GM21381 (cell line): Measurements from ENCODE around the gene MICAL3.
"Not testable (repeated sequence)": the region's sequence is repeated elsewhere in the genome, so short reads cannot be mapped to it uniquely, and the experiment has no call there.

ENCODE experiments used
- ATAC-seq: cut with Tn5 transposase; IDR thresholded peaks from one replicate; pipeline ENCODE4 v1.9.1; 2021; ENCODE audit warnings: mild to moderate bottlenecking, moderate library complexity; ENCODE audit not compliant: unreplicated experiment

MICAL3 gene

GRCh38 chr22:18060646-18061620, 36.6 kb upstream of the MICAL3 start:
- no peak for ATAC-seq

DNA sequence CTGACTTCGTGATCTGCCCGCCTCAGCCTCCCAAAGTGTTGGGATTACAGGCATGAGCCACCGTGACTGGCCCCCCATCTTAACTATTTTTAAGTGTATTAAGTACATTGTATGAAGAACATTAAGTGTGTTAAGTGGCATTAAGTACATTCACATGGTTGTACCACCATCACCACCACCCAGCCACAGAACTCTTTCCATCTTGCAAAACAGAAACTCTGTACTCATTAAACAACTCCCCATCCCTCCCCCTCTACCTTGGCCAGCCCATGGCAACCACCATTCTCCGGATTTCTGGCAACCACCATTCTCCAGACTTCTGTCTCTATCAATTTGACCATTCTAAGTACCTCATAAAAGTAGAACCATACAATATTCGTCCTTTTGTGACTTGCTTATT, 35.6 kb upstream of the MICAL3 start:
- no peak for ATAC-seq

DNA sequence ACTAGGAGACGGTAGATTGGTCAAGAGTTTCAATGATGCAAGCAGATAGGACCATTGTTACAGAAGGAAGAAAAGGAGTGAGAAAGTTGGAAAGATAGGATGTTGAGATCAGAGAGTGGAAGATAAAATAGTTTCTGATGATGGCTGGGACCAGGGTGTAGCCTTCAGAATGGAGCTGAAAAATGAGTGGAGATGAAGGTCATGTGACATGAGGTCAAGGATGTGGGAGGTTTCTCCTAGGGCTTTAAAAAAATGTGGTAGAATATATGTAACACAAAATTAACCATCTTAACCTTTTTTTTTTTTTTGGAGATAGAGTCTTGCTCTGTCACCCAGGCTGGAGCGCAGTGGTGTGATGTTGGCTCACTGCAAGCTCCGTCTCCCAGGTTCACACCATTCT, 35.1 kb upstream of the MICAL3 start:
- no peak for ATAC-seq

DNA sequence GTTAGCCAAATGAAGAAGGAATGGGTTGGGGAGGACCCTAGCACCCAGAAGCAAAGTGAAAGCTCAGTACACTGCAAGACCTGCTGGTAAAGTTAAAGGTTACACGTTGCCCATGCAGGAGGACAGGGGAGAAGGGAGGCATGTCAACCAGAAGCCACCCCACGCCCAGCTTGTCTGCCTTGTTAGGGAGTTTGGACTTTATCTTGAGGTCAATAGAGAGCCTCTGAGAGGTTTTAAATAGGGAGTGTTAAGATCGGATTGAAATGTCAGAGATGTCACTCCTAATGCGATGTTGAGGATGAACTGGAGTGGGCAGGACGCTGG, 34.7 kb upstream of the MICAL3 start:
- no peak for ATAC-seq

DNA sequence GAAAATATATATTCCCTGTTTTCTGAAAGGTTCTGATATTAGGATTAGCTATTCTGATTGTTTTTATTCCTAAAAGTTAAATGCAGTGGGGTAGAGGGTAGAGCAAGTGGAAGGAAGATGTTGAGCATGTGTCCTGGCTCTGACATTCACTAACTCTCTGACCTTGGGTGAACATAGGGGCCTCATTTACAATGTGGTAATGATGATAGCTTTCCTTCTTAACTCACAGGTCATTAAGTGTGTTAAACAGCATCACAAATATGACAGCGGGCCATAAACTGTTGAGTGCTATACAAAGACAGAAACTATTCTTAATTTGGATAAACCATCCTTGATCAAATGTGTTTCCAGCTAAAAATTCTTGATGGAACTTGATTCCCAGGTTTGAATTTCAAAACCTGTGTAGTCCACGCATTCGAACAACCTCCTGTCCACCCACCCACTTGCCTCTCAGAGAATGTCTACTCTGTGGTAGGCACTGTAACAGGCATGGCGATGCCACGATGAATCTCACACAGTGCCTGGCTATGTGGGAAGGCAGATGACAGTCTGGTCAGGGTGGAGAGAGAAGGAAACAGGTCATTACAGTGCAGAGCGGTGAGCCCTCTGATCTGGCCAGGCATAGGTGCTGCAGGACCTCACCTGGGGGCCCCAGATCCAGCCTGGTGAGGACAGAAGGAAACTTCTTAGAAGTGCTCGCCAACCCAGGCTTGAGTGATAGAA, 34.2 kb upstream of the MICAL3 start:
- ATAC-seq: no peak

DNA sequence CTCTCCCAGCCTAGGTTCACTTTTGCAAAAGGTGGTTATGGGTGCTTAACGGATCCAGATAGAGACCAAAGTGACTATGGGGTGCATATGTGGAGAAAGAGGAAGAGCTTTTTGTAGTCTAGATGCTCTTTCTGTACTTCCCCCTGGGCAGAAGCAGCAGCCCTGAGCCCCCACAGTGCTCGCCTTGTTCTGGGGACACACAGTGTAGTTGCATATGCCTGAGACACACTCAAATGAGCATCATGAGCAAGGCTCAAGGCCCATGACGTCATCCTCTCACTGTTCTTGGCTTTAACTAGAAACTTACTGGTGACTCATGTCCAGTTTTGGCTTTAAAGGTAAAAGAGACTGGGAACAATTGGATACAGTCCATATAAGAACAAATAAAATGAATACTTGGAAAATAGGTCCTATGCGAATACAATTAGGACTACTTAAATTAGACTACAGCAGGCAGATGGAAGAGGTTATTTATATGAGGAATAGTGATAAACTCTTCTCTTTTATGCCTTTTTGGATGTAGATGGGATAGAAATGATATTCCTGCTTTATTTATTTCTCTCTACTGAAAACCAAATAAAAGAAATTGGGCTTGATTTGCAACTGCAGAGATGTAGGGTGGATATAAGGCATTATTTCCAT, 33.3 kb upstream of the MICAL3 start:
- ATAC-seq: peak; percentile 56

DNA sequence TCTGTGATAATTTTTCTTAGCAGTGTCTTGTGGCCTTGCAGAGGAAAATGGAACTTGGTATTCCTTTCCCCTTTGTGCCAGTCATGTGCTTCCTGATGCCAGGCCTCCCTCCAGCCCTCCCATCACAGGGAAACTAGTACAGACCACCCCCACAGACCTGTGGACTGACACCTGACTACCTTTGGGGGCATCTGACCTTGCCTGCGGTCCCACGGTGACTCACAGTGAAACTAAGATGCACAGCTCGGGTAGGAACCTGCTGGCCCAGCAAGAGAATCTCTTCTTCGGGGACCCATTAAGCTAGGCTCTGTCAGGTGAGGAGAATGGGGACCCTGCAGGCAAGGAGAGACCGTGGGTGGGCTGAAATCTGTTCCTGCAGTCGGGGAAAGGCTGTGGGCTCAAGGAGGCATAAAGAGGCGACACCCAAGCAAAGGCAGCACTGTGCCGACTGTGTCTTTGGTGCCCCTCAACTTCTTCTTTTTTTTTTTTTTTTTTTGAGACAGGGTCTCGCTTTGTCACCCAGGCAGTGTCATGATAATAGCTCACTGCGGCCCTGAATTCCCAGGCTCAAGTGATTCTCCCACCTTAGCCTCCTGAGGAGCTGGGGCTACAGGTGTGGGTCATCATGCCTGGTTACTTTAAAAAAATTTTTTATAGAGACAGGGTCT, 32.6 kb upstream of the MICAL3 start:
- ATAC-seq: peak; percentile 44

DNA sequence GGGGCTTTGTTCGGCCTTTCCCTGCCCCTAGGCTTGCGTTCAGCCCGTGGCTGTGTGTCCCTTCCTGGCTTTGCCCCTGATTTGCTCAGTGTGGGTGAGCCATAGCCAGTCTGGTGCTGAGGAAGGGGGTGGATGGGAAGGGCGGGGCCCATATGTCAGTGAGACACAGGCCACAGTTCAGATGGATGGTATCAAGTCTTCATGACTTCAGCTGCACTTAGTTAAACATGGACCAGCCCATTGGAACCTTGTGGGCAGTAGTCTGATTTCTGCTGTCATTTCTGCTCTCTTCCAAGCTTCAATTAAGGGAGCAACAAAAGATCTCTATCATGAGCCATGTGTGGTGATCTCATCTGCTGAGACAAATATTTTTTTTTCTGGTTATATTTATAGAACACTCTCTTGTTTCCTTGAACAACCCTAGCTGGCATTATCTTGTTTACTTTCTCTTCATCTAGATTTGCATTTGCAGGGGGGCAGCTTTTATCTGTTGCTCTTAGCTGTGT, 31.9 kb upstream of the MICAL3 start:
- ATAC-seq: no peak

GRCh38 chr22:18055619-18056160, 31.3 kb upstream of the MICAL3 start:
- ATAC-seq: no peak

DNA sequence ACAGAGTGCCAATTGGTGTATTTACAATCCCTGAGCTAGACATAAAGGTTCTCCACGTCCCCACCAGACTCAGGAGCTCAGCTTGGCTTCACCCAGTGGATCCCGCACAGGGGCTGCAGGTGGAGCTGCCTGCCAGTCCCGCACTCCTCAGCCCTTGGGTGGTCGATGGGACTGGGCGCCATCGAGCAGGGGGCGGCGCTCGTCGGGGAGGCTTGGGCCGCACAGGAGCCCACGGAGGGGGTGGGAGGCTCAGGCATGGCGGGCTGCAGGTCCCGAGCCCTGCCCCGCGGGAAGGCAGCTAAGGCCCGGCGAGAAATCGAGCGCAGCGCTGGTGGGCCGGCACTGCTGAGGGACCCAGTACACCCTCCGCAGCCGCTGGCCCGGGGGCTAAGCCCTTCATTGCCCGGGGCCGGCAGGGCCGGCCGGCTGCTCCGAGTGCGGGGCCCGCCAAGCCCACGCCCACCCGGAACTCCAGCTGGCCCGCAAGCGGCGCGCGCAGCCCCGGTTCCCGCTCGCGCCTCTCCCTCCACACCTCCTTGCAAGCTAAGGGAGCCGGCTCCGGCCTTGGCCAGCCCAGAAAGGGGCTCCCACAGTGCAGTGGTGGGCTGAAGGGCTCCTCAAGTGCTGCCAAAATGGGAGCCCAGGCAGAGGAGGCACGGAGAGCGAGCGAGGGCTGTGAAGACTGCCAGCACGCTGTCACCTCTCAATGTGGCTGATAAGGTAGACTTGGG, 29.0 kb upstream of the MICAL3 start:
- not testable (repeated sequence) for ATAC-seq

GRCh38 chr22:18051113-18051512, 26.8 kb upstream of the MICAL3 start:
- not testable (repeated sequence) for ATAC-seq

- ATAC-seq: no peak
These were observed 25.7 kb upstream of the MICAL3 start for GRCh38 chr22:18050065-18050464.

GRCh38 chr22:18048441-18048898, 24.1 kb upstream of the MICAL3 start:
- ATAC-seq: no peak

- ATAC-seq: no peak
These were observed 23.7 kb upstream of the MICAL3 start for GRCh38 chr22:18048041-18048440.

DNA sequence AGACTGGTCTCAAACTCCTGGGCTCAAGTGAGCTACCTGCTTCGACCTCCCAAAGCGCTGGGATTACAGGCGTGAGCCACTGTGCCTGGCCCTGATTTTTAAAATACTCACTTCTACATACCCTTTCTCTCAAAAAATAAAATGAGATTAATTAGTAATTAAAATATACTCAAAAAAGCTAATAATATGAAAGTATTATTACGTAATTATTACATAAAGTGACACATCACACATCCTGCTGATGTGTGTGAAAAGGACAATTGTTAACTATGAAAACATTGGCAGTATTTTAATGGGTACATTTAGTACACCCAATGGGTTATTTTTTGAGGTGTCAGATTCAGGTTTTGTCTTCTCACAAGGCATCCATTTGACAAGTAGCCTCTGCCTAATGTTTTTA, 21.4 kb upstream of the MICAL3 start:
- ATAC-seq: no peak

- no peak for ATAC-seq
These were observed 20.3 kb upstream of the MICAL3 start for GRCh38 chr22:18044548-18045271.

DNA sequence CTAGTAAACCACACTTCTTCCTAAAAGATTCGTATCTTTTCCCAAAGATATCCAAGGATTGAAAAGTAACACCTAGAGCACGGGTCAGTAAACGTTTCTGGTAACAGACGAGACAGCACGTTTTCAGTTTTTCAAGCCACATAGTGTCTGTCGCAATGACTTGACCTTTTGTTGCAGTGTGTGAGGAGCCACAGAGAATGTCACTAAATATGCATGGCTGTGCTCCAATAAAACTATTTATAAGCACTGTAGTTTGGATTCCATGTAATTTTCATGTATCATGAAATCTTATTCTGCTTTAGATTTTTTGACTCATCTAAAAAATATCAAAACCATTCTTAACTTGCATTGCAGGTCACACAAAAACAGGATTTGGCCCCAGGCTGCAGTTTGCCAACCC, 18.3 kb upstream of the MICAL3 start:
- ATAC-seq: no peak

GRCh38 chr22:18040898-18041297, 16.5 kb upstream of the MICAL3 start:
- ATAC-seq: not testable (repeated sequence)

GRCh38 chr22:18035751-18036150, 11.4 kb upstream of the MICAL3 start:
- ATAC-seq: no peak
